ENCODE data around the gene CCDC85A.

- TF ChIP-seq ARNTL (CRISPR knock-in tag; IDR thresholded peaks at IDR 0.05; ENCODE audit: borderline replicate concordance, low read depth) (no peak), ZNF8 (CRISPR knock-in tag; IDR thresholded peaks at IDR 0.05) (no peak), RARB (CRISPR knock-in tag; IDR thresholded peaks at IDR 0.05) (no peak)
- TF ChIP-seq, protein P1, sequence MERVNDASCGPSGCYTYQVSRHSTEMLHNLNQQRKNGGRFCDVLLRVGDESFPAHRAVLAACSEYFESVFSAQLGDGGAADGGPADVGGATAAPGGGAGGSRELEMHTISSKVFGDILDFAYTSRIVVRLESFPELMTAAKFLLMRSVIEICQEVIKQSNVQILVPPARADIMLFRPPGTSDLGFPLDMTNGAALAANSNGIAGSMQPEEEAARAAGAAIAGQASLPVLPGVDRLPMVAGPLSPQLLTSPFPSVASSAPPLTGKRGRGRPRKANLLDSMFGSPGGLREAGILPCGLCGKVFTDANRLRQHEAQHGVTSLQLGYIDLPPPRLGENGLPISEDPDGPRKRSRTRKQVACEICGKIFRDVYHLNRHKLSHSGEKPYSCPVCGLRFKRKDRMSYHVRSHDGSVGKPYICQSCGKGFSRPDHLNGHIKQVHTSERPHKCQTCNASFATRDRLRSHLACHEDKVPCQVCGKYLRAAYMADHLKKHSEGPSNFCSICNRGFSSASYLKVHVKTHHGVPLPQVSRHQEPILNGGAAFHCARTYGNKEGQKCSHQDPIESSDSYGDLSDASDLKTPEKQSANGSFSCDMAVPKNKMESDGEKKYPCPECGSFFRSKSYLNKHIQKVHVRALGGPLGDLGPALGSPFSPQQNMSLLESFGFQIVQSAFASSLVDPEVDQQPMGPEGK (CRISPR knock-in tag; IDR thresholded peaks at IDR 0.05; ENCODE audit: borderline replicate concordance) = no peak
Observed at GRCh38 chr2:56169521-56169920, 14.3 kb upstream of the CCDC85A start.

All from SK-N-SH treated with all-trans-retinoic acid at 6 μM for 48 hours (cell line).